WTC11 (cell line): Measurements from ENCODE around the gene PDZRN4. TPM values are rescaled to one million over a fixed set of nuclear protein-coding genes. Genes with fewer than 3 reads are reported as not detected.

Source experiments
- ATAC-seq: fragments of 200-7000 bp; cut with Tn5 transposase; 2 replicates; pipeline ENCODE4 v1.10.0; 2021; ENCODE audit warnings: mild to moderate bottlenecking, moderate library complexity
- CTCF ChIA-PET: fragments of 300-600 bp; sonication (Branson Sonifier 250); formaldehyde crosslinking; loops from one replicate; lab custom pipeline; 2021; ENCODE audit warnings: antibody characterized with exemption; lab: Charles Lee
- POLR2A ChIA-PET: fragments of 350-600 bp; sonication (Branson Sonifier 250); formaldehyde crosslinking; loops from one replicate; lab custom pipeline; 2021; ENCODE audit warnings: antibody characterized with exemption; lab: Charles Lee
- DNase-seq: peaks from one replicate; pipeline ENCODE4 v3.0.0; 2021; ENCODE audit warnings: low spot score
- H3K27ac Mint-ChIP-seq: 2 replicates; pipeline ENCODE4 v1.8.0; 2021; ENCODE audit warnings: mixed read lengths
- H3K27me3 Mint-ChIP-seq: 2 replicates; pipeline ENCODE4 v1.8.0; 2021; ENCODE audit warnings: low read depth, mild to moderate bottlenecking, moderate library complexity, mixed read lengths
- H3K36me3 Mint-ChIP-seq: 2 replicates; pipeline ENCODE4 v1.8.0; 2021; ENCODE audit warnings: mixed read lengths
- H3K4me1 Mint-ChIP-seq: 2 replicates; pipeline ENCODE4 v1.8.0; 2022; ENCODE audit warnings: mixed read lengths
- H3K4me3 Mint-ChIP-seq: 2 replicates; pipeline ENCODE4 v1.8.0; 2021; ENCODE audit warnings: mild to moderate bottlenecking, moderate library complexity, mixed read lengths
- H3K9me3 Mint-ChIP-seq: 2 replicates; pipeline ENCODE4 v1.8.0; 2021; ENCODE audit warnings: mixed read lengths
- FOXJ3 ChIP-seq: sonication (generic); formaldehyde crosslinking; IDR thresholded peaks from 2 replicates; pipeline ENCODE4 v1.9.0; 2021; ENCODE audit warnings: missing genetic modification reagents, mild to moderate bottlenecking, borderline replicate concordance
- GTF2I ChIP-seq: fragments of 250-450 bp; sonication (Bioruptor Pico); conservative IDR thresholded peaks from 2 replicates; pipeline ENCODE4 v1.4.0; 2021; ENCODE audit warnings: mild to moderate bottlenecking
- HMGA2 ChIP-seq: fragments of 250-450 bp; sonication (Bioruptor Pico); IDR thresholded peaks from 2 replicates; pipeline ENCODE4 v1.4.0; 2021; ENCODE audit warnings: mild to moderate bottlenecking, moderate library complexity
- IRF2 ChIP-seq: sonication (generic); formaldehyde crosslinking; IDR thresholded peaks from 2 replicates; pipeline ENCODE4 v1.8.0; 2022; ENCODE audit warnings: low read depth, missing genetic modification reagents, borderline replicate concordance
- JAZF1 ChIP-seq: fragments of 250-450 bp; sonication (Bioruptor Pico); IDR thresholded peaks from 2 replicates; pipeline ENCODE4 v1.9.0; 2021; ENCODE audit warnings: moderate library complexity, mild to moderate bottlenecking, inconsistent platforms
- MAX ChIP-seq: sonication (generic); formaldehyde crosslinking; IDR thresholded peaks from 2 replicates; pipeline ENCODE4 v1.8.0; 2022; ENCODE audit warnings: mild to moderate bottlenecking, missing genetic modification reagents
- MXD4 ChIP-seq: fragments of 250-450 bp; sonication (Bioruptor Pico); IDR thresholded peaks from 2 replicates; pipeline ENCODE4 v1.8.0; 2021; ENCODE audit warnings: mild to moderate bottlenecking, moderate library complexity, borderline replicate concordance
- NR2C2 ChIP-seq: sonication (generic); formaldehyde crosslinking; IDR thresholded peaks from 2 replicates; pipeline ENCODE4 v1.8.0; 2022; ENCODE audit warnings: mild to moderate bottlenecking, missing genetic modification reagents
- NR3C1 ChIP-seq: sonication (generic); formaldehyde crosslinking; conservative IDR thresholded peaks from 2 replicates; pipeline ENCODE4 v1.8.1; 2023; ENCODE audit warnings: low read depth, mild to moderate bottlenecking, missing genetic modification reagents
- OVOL2 ChIP-seq: fragments of 250-450 bp; sonication (Bioruptor Pico); IDR thresholded peaks from 2 replicates; pipeline ENCODE4 v1.9.0; 2021; ENCODE audit warnings: mild to moderate bottlenecking, borderline replicate concordance
- PRRX2 ChIP-seq: fragments of 250-450 bp; sonication (Bioruptor Pico); IDR thresholded peaks from 2 replicates; pipeline ENCODE4 v1.8.0; 2021; ENCODE audit warnings: mild to moderate bottlenecking
- ZMAT4 ChIP-seq: fragments of 250-450 bp; sonication (Bioruptor Pico); IDR thresholded peaks from 2 replicates; pipeline ENCODE4 v1.9.0; 2021; ENCODE audit warnings: mild to moderate bottlenecking
- ZNF121 ChIP-seq: sonication (generic); formaldehyde crosslinking; IDR thresholded peaks from 2 replicates; pipeline ENCODE4 v1.8.0; 2023; ENCODE audit warnings: missing genetic modification reagents
- ZNF138 ChIP-seq: sonication (generic); formaldehyde crosslinking; conservative IDR thresholded peaks from 2 replicates; pipeline ENCODE4 v1.8.1; 2022; ENCODE audit warnings: mild to moderate bottlenecking, moderate library complexity, missing genetic modification reagents
- ZNF416 ChIP-seq: fragments of 250-450 bp; sonication (Bioruptor Pico); IDR thresholded peaks from 2 replicates; pipeline ENCODE4 v1.9.0; 2021; ENCODE audit warnings: mild to moderate bottlenecking, inconsistent platforms
- total RNA-seq: library from RNA; stranded (reverse); gene quantifications from 3 replicates; pipeline ENCODE4 v1.2.3, GENCODE V29; 2021
- TF ChIP-seq, protein P1 (sequence below): sonication (generic); formaldehyde crosslinking; conservative IDR thresholded peaks from 2 replicates; pipeline ENCODE4 v1.8.1; 2023; ENCODE audit warnings: mild to moderate bottlenecking, low read depth, missing genetic modification reagents, moderate library complexity
- TF ChIP-seq, protein P2 (sequence below): fragments of 250-450 bp; sonication (Bioruptor Pico); IDR thresholded peaks from 2 replicates; pipeline ENCODE4 v1.8.0; 2021; ENCODE audit warnings: mild to moderate bottlenecking
- TF ChIP-seq, protein P3 (sequence below): sonication (generic); formaldehyde crosslinking; IDR thresholded peaks from 2 replicates; pipeline ENCODE4 v1.8.0; 2022; ENCODE audit warnings: mild to moderate bottlenecking, missing genetic modification reagents
- TF ChIP-seq, protein P4 (sequence below): sonication (generic); formaldehyde crosslinking; IDR thresholded peaks from 2 replicates; pipeline ENCODE4 v1.8.1; 2022; ENCODE audit warnings: missing genetic modification reagents, borderline replicate concordance
- TF ChIP-seq, protein P5 (sequence below): sonication (generic); formaldehyde crosslinking; IDR thresholded peaks from 2 replicates; pipeline ENCODE4 v1.8.0; 2023; ENCODE audit warnings: missing genetic modification reagents, mild to moderate bottlenecking, borderline replicate concordance

Gene PDZRN4
- total RNA-seq, 1 experiment from 2014 or later, result 0.09 TPM

DNA sequence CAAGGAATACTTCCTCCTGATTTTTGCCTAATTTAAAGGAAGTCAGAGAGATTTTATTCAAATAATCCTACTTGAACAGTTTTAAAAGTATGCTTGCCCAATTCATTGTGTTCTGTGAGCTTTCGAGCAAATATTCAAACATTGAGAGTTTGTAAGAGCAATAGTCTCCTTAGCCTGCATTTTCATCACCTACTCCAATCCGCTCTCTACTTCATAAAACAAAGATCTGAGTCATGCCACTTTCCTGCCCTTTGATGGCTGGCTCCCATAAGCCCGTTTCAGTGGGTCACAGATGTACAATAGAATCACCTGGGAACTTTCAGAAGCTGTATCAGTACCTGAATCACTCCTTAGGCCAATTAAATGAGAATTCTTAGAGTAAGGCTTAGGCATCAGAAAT, 319.2 kb downstream of the PDZRN4 start:
- no peaks in the 10 kb centered on the region for H3K27me3 Mint-ChIP-seq
- POLR2A ChIA-PET, result interaction anchor here (0.5 kb wide), 1 partner anchor 173 kb away, joined by 3 read pairs; no protein-coding TSS in a partner anchor
- H3K27ac Mint-ChIP-seq, result no peak overlapping the region
- no peak overlapping the region for H3K4me3 Mint-ChIP-seq
- CTCF ChIA-PET, result no interaction called here
- no peak for ATAC-seq
- no peak for TF ChIP-seq MXD4
- TF ChIP-seq NR3C1 (CRISPR knock-in tag), result no peak
- no peak for TF ChIP-seq MAX (CRISPR knock-in tag)
- TF ChIP-seq, protein P1, sequence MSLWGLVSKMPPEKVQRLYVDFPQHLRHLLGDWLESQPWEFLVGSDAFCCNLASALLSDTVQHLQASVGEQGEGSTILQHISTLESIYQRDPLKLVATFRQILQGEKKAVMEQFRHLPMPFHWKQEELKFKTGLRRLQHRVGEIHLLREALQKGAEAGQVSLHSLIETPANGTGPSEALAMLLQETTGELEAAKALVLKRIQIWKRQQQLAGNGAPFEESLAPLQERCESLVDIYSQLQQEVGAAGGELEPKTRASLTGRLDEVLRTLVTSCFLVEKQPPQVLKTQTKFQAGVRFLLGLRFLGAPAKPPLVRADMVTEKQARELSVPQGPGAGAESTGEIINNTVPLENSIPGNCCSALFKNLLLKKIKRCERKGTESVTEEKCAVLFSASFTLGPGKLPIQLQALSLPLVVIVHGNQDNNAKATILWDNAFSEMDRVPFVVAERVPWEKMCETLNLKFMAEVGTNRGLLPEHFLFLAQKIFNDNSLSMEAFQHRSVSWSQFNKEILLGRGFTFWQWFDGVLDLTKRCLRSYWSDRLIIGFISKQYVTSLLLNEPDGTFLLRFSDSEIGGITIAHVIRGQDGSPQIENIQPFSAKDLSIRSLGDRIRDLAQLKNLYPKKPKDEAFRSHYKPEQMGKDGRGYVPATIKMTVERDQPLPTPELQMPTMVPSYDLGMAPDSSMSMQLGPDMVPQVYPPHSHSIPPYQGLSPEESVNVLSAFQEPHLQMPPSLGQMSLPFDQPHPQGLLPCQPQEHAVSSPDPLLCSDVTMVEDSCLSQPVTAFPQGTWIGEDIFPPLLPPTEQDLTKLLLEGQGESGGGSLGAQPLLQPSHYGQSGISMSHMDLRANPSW (CRISPR knock-in tag), result no peak
- TF ChIP-seq, protein P2, sequence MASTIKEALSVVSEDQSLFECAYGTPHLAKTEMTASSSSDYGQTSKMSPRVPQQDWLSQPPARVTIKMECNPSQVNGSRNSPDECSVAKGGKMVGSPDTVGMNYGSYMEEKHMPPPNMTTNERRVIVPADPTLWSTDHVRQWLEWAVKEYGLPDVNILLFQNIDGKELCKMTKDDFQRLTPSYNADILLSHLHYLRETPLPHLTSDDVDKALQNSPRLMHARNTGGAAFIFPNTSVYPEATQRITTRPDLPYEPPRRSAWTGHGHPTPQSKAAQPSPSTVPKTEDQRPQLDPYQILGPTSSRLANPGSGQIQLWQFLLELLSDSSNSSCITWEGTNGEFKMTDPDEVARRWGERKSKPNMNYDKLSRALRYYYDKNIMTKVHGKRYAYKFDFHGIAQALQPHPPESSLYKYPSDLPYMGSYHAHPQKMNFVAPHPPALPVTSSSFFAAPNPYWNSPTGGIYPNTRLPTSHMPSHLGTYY (CRISPR knock-in tag), result no peak
- TF ChIP-seq NR2C2 (CRISPR knock-in tag), result no peak
- TF ChIP-seq ZNF138 (CRISPR knock-in tag), result no peak
- TF ChIP-seq OVOL2, result no peak
- TF ChIP-seq ZMAT4, result no peak
- no peak for TF ChIP-seq IRF2 (CRISPR knock-in tag)
- DNase-seq, result no peak
- H3K9me3 Mint-ChIP-seq, result no peaks in the 10 kb centered on the region
- peaks cover 17% of the 10 kb centered on the region for H3K4me1 Mint-ChIP-seq
- H3K36me3 Mint-ChIP-seq, result no peaks in the 10 kb centered on the region

GRCh38 chr12:41509271-41510055, 321.3 kb downstream of the PDZRN4 start:
- Mint-ChIP-seq H3K4me3 (no peak overlapping the region), H3K27ac (no peak overlapping the region), H3K4me1 (peaks cover 27% of the 10 kb centered on the region), H3K9me3 (no peaks in the 10 kb centered on the region), H3K36me3 (no peaks in the 10 kb centered on the region), H3K27me3 (no peaks in the 10 kb centered on the region)
- DNase-seq (no peak), ATAC-seq (no peak)
- ChIA-PET CTCF (no interaction called here), POLR2A (no interaction called here)
- TF ChIP-seq PRRX2, result no peak
- TF ChIP-seq, protein P3, sequence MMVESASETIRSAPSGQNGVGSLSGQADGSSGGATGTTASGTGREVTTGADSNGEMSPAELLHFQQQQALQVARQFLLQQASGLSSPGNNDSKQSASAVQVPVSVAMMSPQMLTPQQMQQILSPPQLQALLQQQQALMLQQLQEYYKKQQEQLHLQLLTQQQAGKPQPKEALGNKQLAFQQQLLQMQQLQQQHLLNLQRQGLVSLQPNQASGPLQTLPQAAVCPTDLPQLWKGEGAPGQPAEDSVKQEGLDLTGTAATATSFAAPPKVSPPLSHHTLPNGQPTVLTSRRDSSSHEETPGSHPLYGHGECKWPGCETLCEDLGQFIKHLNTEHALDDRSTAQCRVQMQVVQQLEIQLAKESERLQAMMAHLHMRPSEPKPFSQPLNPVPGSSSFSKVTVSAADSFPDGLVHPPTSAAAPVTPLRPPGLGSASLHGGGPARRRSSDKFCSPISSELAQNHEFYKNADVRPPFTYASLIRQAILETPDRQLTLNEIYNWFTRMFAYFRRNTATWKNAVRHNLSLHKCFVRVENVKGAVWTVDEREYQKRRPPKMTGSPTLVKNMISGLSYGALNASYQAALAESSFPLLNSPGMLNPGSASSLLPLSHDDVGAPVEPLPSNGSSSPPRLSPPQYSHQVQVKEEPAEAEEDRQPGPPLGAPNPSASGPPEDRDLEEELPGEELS, result no peak
- no peak for TF ChIP-seq GTF2I (CRISPR knock-in tag)
- TF ChIP-seq ZNF416, result no peak
- TF ChIP-seq HMGA2 (CRISPR knock-in tag), result no peak
- TF ChIP-seq ZNF138 (CRISPR knock-in tag), result no peak
- no peak for TF ChIP-seq ZNF121 (CRISPR knock-in tag)
- TF ChIP-seq FOXJ3 (CRISPR knock-in tag), result no peak
- TF ChIP-seq, protein P4, sequence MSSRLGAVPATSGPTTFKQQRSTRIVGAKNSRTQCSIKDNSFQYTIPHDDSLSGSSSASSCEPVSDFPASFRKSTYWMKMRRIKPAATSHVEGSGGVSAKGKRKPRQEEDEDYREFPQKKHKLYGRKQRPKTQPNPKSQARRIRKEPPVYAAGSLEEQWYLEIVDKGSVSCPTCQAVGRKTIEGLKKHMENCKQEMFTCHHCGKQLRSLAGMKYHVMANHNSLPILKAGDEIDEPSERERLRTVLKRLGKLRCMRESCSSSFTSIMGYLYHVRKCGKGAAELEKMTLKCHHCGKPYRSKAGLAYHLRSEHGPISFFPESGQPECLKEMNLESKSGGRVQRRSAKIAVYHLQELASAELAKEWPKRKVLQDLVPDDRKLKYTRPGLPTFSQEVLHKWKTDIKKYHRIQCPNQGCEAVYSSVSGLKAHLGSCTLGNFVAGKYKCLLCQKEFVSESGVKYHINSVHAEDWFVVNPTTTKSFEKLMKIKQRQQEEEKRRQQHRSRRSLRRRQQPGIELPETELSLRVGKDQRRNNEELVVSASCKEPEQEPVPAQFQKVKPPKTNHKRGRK (CRISPR knock-in tag), result no peak
- no peak for TF ChIP-seq JAZF1
- TF ChIP-seq, protein P5, sequence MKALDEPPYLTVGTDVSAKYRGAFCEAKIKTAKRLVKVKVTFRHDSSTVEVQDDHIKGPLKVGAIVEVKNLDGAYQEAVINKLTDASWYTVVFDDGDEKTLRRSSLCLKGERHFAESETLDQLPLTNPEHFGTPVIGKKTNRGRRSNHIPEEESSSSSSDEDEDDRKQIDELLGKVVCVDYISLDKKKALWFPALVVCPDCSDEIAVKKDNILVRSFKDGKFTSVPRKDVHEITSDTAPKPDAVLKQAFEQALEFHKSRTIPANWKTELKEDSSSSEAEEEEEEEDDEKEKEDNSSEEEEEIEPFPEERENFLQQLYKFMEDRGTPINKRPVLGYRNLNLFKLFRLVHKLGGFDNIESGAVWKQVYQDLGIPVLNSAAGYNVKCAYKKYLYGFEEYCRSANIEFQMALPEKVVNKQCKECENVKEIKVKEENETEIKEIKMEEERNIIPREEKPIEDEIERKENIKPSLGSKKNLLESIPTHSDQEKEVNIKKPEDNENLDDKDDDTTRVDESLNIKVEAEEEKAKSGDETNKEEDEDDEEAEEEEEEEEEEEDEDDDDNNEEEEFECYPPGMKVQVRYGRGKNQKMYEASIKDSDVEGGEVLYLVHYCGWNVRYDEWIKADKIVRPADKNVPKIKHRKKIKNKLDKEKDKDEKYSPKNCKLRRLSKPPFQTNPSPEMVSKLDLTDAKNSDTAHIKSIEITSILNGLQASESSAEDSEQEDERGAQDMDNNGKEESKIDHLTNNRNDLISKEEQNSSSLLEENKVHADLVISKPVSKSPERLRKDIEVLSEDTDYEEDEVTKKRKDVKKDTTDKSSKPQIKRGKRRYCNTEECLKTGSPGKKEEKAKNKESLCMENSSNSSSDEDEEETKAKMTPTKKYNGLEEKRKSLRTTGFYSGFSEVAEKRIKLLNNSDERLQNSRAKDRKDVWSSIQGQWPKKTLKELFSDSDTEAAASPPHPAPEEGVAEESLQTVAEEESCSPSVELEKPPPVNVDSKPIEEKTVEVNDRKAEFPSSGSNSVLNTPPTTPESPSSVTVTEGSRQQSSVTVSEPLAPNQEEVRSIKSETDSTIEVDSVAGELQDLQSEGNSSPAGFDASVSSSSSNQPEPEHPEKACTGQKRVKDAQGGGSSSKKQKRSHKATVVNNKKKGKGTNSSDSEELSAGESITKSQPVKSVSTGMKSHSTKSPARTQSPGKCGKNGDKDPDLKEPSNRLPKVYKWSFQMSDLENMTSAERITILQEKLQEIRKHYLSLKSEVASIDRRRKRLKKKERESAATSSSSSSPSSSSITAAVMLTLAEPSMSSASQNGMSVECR (CRISPR knock-in tag), result no peak
